ENCODE results near the gene SOX5. TPM values are rescaled to one million over a fixed set of nuclear protein-coding genes. Genes with fewer than 3 reads are reported as not detected.

The SOX5 gene
- total RNA-seq, 4 donors from 2014 or later = 13.2 to 32.4 (median 23.3) TPM

- intact Hi-C loops (cut with DNase I) = no loop called here
- no peaks in the 10 kb centered on the region for H3K36me3 ChIP-seq
- H3K9me3 ChIP-seq = no peaks in the 10 kb centered on the region
- H3K27me3 ChIP-seq = no peaks in the 10 kb centered on the region
- DNase-seq = no peak
- peaks cover 4 to 7% of the 10 kb centered on the region in 2 donors for H3K4me1 ChIP-seq
- WGBS, 2 donors = 24 to 34% methylated on average over 1 of the region's 1 CpG
- no peak overlapping the region for H3K27ac ChIP-seq
- H3K4me3 ChIP-seq (replicated peaks in 1 of 3) = no peak overlapping the region
- TF ChIP-seq POLR2A (IDR thresholded peaks at IDR 0.05) = no peak
- no peak for TF ChIP-seq CTCF (IDR thresholded peaks at IDR 0.05)
Measured at GRCh38 chr12:23757541-23757962, 191.9 kb downstream of the SOX5 start.

GRCh38 chr12:23756416-23756815 lies 193.1 kb downstream of the SOX5 start:
- no peaks in the 10 kb centered on the region for H3K36me3 ChIP-seq
- intact Hi-C loops (cut with DNase I) = no loop called here
- H3K4me1 ChIP-seq = peaks cover 4 to 7% of the 10 kb centered on the region in 2 donors
- WGBS, 2 donors = 97% methylated on average over 2 of the region's 2 CpGs
- no peaks in the 10 kb centered on the region for H3K9me3 ChIP-seq
- H3K27ac ChIP-seq = no peak overlapping the region
- DNase-seq = no peak
- no peak overlapping the region for H3K4me3 ChIP-seq (replicated peaks in 1 of 3)
- no peak for TF ChIP-seq CTCF (IDR thresholded peaks at IDR 0.05)
- no peak for TF ChIP-seq POLR2A (IDR thresholded peaks at IDR 0.05)
- H3K27me3 ChIP-seq = no peaks in the 10 kb centered on the region

GRCh38 chr12:23753628-23754365 lies 195.7 kb downstream of the SOX5 start:
- intact Hi-C loops (cut with DNase I) = no loop called here
- WGBS, 2 donors = 85 to 86% methylated on average over 5 of the region's 5 CpGs
- DNase-seq = no peak
- H3K27ac ChIP-seq = no peak overlapping the region
- no peaks in the 10 kb centered on the region for H3K9me3 ChIP-seq
- H3K27me3 ChIP-seq = no peaks in the 10 kb centered on the region
- TF ChIP-seq POLR2A (IDR thresholded peaks at IDR 0.05) (no peak), CTCF (IDR thresholded peaks at IDR 0.05) (no peak)
- H3K4me3 ChIP-seq (replicated peaks in 1 of 3) = no peak overlapping the region
- H3K36me3 ChIP-seq = no peaks in the 10 kb centered on the region
- peaks cover 0 to 4% of the 10 kb centered on the region in 2 donors for H3K4me1 ChIP-seq

GRCh38 chr12:23752245-23752644 lies 197.2 kb downstream of the SOX5 start:
- no peak for TF ChIP-seq CTCF (IDR thresholded peaks at IDR 0.05)
- Histone ChIP-seq H3K4me1 (no peaks in the 10 kb centered on the region), H3K27me3 (no peaks in the 10 kb centered on the region), H3K4me3 (replicated peaks in 1 of 3) (no peak overlapping the region), H3K27ac (no peak overlapping the region), H3K9me3 (no peaks in the 10 kb centered on the region), H3K36me3 (no peaks in the 10 kb centered on the region)
- intact Hi-C loops (cut with DNase I) = no loop called here
- no peak for DNase-seq
- WGBS, 2 donors = 87 to 89% methylated on average over 5 of the region's 5 CpGs

- Histone ChIP-seq H3K36me3 (no peaks in the 10 kb centered on the region), H3K27me3 (no peaks in the 10 kb centered on the region), H3K4me3 (replicated peaks in 1 of 3) (no peak overlapping the region), H3K27ac (peak overlapping the region in 1 of 3 donors; percentile 14), H3K9me3 (no peaks in the 10 kb centered on the region), H3K4me1 (no peaks in the 10 kb centered on the region)
- WGBS, 2 donors = 44 to 65% methylated on average over 1 of the region's 1 CpG
- intact Hi-C loops (cut with DNase I) = no loop called here
- TF ChIP-seq CTCF (IDR thresholded peaks at IDR 0.05) (no peak), POLR2A (IDR thresholded peaks at IDR 0.05) (no peak)
- DNase-seq = no peak
Measured at GRCh38 chr12:23751641-23752040, 197.8 kb downstream of the SOX5 start.
